Ishikawa (cell line): ENCODE results near the gene NKAIN2.

Experiments used
- CEBPB ChIP-seq: IDR thresholded peaks from 2 replicates; pipeline ENCODE4 v1.6.1; 2012
- CREB1 ChIP-seq: IDR thresholded peaks from 2 replicates; pipeline ENCODE4 v1.6.1; 2012; ENCODE audit warnings: low read depth
- EP300 ChIP-seq: IDR thresholded peaks from 2 replicates; pipeline ENCODE4 v1.6.1; 2012; ENCODE audit warnings: borderline replicate concordance
- FOXM1 ChIP-seq: IDR thresholded peaks from 2 replicates; pipeline ENCODE4 v1.6.1; 2012; ENCODE audit warnings: low read depth, borderline replicate concordance
- MAX ChIP-seq: IDR thresholded peaks from 2 replicates; pipeline ENCODE4 v1.6.1; 2012
- NFIC ChIP-seq: IDR thresholded peaks from 2 replicates; pipeline ENCODE4 v1.6.1; 2012
- RAD21 ChIP-seq: IDR thresholded peaks from 2 replicates; pipeline ENCODE4 v1.6.1; 2012; ENCODE audit warnings: low read depth
- REST ChIP-seq: IDR thresholded peaks from 2 replicates; pipeline ENCODE4 v1.6.1; 2012; ENCODE audit warnings: low read depth, mild to moderate bottlenecking
- TAF1 ChIP-seq: IDR thresholded peaks from 2 replicates; pipeline ENCODE4 v1.6.1; 2012; ENCODE audit warnings: low read depth, mild to moderate bottlenecking
- TCF12 ChIP-seq: IDR thresholded peaks from 2 replicates; pipeline ENCODE4 v1.6.1; 2012; ENCODE audit warnings: low read depth
- TEAD4 ChIP-seq: IDR thresholded peaks from 2 replicates; pipeline ENCODE4 v1.6.1; 2012
- USF1 ChIP-seq: IDR thresholded peaks from 2 replicates; pipeline ENCODE4 v1.6.1; 2012
- YY1 ChIP-seq: IDR thresholded peaks from 2 replicates; pipeline ENCODE4 v1.6.1; 2012; ENCODE audit warnings: low read depth
- ZBTB7A ChIP-seq: IDR thresholded peaks from 2 replicates; pipeline ENCODE4 v1.6.1; 2012; ENCODE audit warnings: low read depth

- TF ChIP-seq EP300 (no peak), RAD21 (no peak), MAX (no peak), YY1 (no peak), ZBTB7A (no peak), NFIC (no peak), TAF1 (no peak), CREB1 (no peak), REST (no peak), CEBPB (no peak), TEAD4 (no peak), TCF12 (no peak), USF1 (no peak), FOXM1 (no peak)
Observed at GRCh38 chr6:123896869-123897268, 93.2 kb downstream of the NKAIN2 start.
